ENCODE measurements around the gene ATP9B.

DNA sequence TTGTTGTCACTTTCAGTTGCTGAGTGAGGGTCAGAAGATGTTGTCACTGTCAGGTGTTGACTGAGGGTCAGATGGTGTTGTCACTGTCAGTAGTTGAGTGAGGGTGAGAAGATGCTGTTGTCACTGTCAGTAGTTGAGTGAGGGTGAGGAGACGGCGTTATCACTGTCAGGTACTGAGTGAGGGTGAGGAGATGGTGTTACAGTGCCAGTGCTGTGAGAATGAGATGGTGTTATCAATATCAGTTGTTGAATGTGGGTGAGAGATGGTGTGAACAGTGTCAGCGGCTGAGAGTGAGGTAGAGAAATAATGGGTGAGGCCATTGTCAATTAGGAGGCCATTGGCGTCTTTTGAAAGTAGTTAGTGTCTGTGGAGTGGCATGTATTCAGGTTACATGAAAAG is 1.6 kb upstream of the ATP9B start:
- TF ChIP-seq ZNF792 (tag by site-specific recombination; IDR thresholded peaks at IDR 0.05) (no peak), ZNF132 (tag by site-specific recombination; IDR thresholded peaks at IDR 0.05; ENCODE audit: borderline replicate concordance) (no peak), ZNF394 (tag by site-specific recombination; IDR thresholded peaks at IDR 0.05; ENCODE audit: borderline replicate concordance) (no peak), ZNF174 (tag by site-specific recombination; IDR thresholded peaks at IDR 0.05) (no peak), ZNF843 (tag by site-specific recombination; IDR thresholded peaks at IDR 0.05) (no peak), ZNF324 (tag by site-specific recombination; IDR thresholded peaks at IDR 0.05) (no peak), ZNF221 (tag by site-specific recombination; IDR thresholded peaks at IDR 0.05; ENCODE audit: borderline replicate concordance) (no peak), ZNF184 (tag by site-specific recombination; IDR thresholded peaks at IDR 0.05) (no peak), ZNF629 (tag by site-specific recombination; IDR thresholded peaks at IDR 0.05) (no peak), MEIS1 (CRISPR knock-in tag; IDR thresholded peaks at IDR 0.05; ENCODE audit: borderline replicate concordance) (no peak), ZNF76 (tag by site-specific recombination; IDR thresholded peaks at IDR 0.05; ENCODE audit: borderline replicate concordance, low read depth) (no peak)
- TF ChIP-seq, protein P1, sequence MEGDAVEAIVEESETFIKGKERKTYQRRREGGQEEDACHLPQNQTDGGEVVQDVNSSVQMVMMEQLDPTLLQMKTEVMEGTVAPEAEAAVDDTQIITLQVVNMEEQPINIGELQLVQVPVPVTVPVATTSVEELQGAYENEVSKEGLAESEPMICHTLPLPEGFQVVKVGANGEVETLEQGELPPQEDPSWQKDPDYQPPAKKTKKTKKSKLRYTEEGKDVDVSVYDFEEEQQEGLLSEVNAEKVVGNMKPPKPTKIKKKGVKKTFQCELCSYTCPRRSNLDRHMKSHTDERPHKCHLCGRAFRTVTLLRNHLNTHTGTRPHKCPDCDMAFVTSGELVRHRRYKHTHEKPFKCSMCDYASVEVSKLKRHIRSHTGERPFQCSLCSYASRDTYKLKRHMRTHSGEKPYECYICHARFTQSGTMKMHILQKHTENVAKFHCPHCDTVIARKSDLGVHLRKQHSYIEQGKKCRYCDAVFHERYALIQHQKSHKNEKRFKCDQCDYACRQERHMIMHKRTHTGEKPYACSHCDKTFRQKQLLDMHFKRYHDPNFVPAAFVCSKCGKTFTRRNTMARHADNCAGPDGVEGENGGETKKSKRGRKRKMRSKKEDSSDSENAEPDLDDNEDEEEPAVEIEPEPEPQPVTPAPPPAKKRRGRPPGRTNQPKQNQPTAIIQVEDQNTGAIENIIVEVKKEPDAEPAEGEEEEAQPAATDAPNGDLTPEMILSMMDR (tag by site-specific recombination; IDR thresholded peaks at IDR 0.05), result no peak
- TF ChIP-seq, protein P2, sequence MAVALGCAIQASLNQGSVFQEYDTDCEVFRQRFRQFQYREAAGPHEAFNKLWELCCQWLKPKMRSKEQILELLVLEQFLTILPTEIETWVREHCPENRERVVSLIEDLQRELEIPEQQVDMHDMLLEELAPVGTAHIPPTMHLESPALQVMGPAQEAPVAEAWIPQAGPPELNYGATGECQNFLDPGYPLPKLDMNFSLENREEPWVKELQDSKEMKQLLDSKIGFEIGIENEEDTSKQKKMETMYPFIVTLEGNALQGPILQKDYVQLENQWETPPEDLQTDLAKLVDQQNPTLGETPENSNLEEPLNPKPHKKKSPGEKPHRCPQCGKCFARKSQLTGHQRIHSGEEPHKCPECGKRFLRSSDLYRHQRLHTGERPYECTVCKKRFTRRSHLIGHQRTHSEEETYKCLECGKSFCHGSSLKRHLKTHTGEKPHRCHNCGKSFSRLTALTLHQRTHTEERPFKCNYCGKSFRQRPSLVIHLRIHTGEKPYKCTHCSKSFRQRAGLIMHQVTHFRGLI (tag by site-specific recombination; IDR thresholded peaks at IDR 0.05), result no peak

Measured in HEK293 (cell line).